Omental fat pad (tissue), 4 donors: ENCODE results near the gene SERPINB13. TPM values are rescaled to one million over a fixed set of nuclear protein-coding genes. Genes with fewer than 3 reads are reported as not detected.

ENCODE experiments used
- ATAC-seq: fragments of 150-250 bp; one replicate; pipeline ENCODE4 v1.9.1; 2016; ENCODE audit warnings: mild to moderate bottlenecking, moderate library complexity; ENCODE audit not compliant: low FRiP score
- DNase-seq: peaks from one replicate; pipeline ENCODE4 v3.0.0-alpha.2; 2019; ENCODE audit warnings: low spot score
- CTCF ChIP-seq, 3 donors: fragments of 450-650 bp; IDR thresholded peaks; one replicate each; pipeline ENCODE4 v1.5.1; 2016 to 2017; ENCODE audit warnings: antibody characterized with exemption in 3 of 3, mild to moderate bottlenecking in 3 of 3, moderate library complexity in 2 of 3
- total RNA-seq, 4 donors: library from RNA; depleted of rRNA; stranded (reverse); fragments of >200 nt; gene quantifications; one replicate each; pipeline ENCODE4 v1.1.0, GENCODE V29; 2016

The SERPINB13 gene
- total RNA-seq, 4 donors from 2014 or later: not detected

GRCh38 chr18:63567276-63567675 is 19.9 kb upstream of the SERPINB13 start:
- no peak for DNase-seq
- ATAC-seq: no peak
- no peak for TF ChIP-seq CTCF (IDR thresholded peaks at IDR 0.05)

GRCh38 chr18:63567825-63568224 is 19.3 kb upstream of the SERPINB13 start:
- DNase-seq (no peak), ATAC-seq (no peak)
- TF ChIP-seq CTCF (IDR thresholded peaks at IDR 0.05): no peak

- DNase-seq: no peak
- no peak for TF ChIP-seq CTCF (IDR thresholded peaks at IDR 0.05)
- no peak for ATAC-seq
Measured at GRCh38 chr18:63570721-63571120, 16.4 kb upstream of the SERPINB13 start.

- TF ChIP-seq CTCF (IDR thresholded peaks at IDR 0.05): no peak
- ATAC-seq: no peak
Measured at GRCh38 chr18:63575681-63576080, 11.5 kb upstream of the SERPINB13 start.

GRCh38 chr18:63578357-63578958 is 8.7 kb upstream of the SERPINB13 start:
- DNase-seq (no peak), ATAC-seq (no peak)

More at GRCh38 chr18:63575681-63576080, 11.5 kb upstream of the SERPINB13 start:
- no peak for DNase-seq

GRCh38 chr18:63579616-63580015 is 7.5 kb upstream of the SERPINB13 start:
- no peak for TF ChIP-seq CTCF (IDR thresholded peaks at IDR 0.05)
- DNase-seq (no peak), ATAC-seq (no peak)

More at GRCh38 chr18:63578357-63578958, 8.7 kb upstream of the SERPINB13 start:
- TF ChIP-seq CTCF (IDR thresholded peaks at IDR 0.05): peak in 1 of 3 donors; percentile 44

GRCh38 chr18:63585988-63586387 is 1.2 kb upstream of the SERPINB13 start:
- no peak for TF ChIP-seq CTCF (IDR thresholded peaks at IDR 0.05)
- DNase-seq (no peak), ATAC-seq (no peak)
